K562 (cell line): ENCODE data around the gene EXOSC1. TPM values are rescaled to one million over a fixed set of nuclear protein-coding genes. Genes with fewer than 3 reads are reported as not detected.
"Not testable (repeated sequence)": the region's sequence is repeated elsewhere in the genome, so short reads cannot be mapped to it uniquely, and the experiment has no call there.

Source experiments
- ATAC-seq: fragments of 200-7000 bp; cut with Tn5 transposase; 3 replicates; pipeline ENCODE4 v1.9.1; 2020; ENCODE audit warnings: moderate library complexity
- BruUV-seq: library from RNA; stranded (reverse); fragments of 400-500 nt; replicated peaks from 2 replicates; lab custom pipeline; 2021; lab: Mats Ljungman, UMichigan
- CTCF ChIA-PET: fragments of 300-600 bp; formaldehyde crosslinking; extraction: SDS; loops from one replicate; lab custom pipeline; 2021; ENCODE audit warnings: low intra/inter-chr PET ratio; lab: Yijun Ruan, JAX
- POLR2A ChIA-PET: fragments of 300-600, 350-650 bp; sonication (Branson Sonifier 250); formaldehyde crosslinking; extraction: SDS; loops from one replicate; lab custom pipeline; 2021; ENCODE audit warnings: antibody characterized with exemption, inconsistent platforms; lab: Yijun Ruan, JAX
- DNase-seq, 4 experiments: peaks; one replicate each; pipeline versions ENCODE4 v3.0.0 to v3.0.0-alpha.2; 2011 to 2018; ENCODE audit warnings: low spot score in 3 of 4, mixed read lengths in 3 of 4; ENCODE audit errors: extremely low read depth in 1 of 4
- FAIRE-seq: peaks from 2 replicates; lab custom pipeline; 2011; peaks lifted over from hg19 to GRCh38; lab: Jason Lieb, UNC
- H2AFZ ChIP-seq: 2 replicates; pipeline ENCODE4 v1.6.0; 2011; ENCODE audit warnings: low read depth, low read length, control low read depth, inconsistent platforms
- H3K27ac ChIP-seq: fragments of 200-600 bp; 3 replicates; pipeline ENCODE4 v1.8.0; 2011; ENCODE audit warnings: low read depth, mild to moderate bottlenecking, control low read depth, inconsistent platforms, low read length, moderate library complexity, mixed read lengths; ENCODE audit errors: extremely low read depth
- H3K27me3 ChIP-seq, 2 experiments: fragments of 300-600 bp in 1 of 2; 2 replicates in 1 of 2; 3 replicates in 1 of 2; pipeline versions ENCODE4 v1.6.0 to v1.8.0; 2011; ENCODE audit warnings: inconsistent platforms in 2 of 2, low read length in 2 of 2, mild to moderate bottlenecking in 1 of 2, mixed read lengths in 1 of 2, moderate library complexity in 1 of 2; ENCODE audit not compliant: control insufficient read depth in 2 of 2, insufficient read depth in 2 of 2
- H3K36me3 ChIP-seq: fragments of 300-600 bp; 3 replicates; pipeline ENCODE4 v1.8.0; 2011; ENCODE audit warnings: mild to moderate bottlenecking, low read length, inconsistent platforms; ENCODE audit not compliant: control insufficient read depth, insufficient read depth
- H3K4me1 ChIP-seq, 2 experiments: fragments of 200-600 bp in 1 of 2; replicated peaks in 1 of 2; 2 replicates in 1 of 2; 3 replicates in 1 of 2; pipeline versions ENCODE4 v1.5.1 to v1.8.0; 2011; ENCODE audit warnings: inconsistent platforms in 2 of 2, low read length in 2 of 2, mild to moderate bottlenecking in 1 of 2, mixed read lengths in 1 of 2, moderate library complexity in 1 of 2; ENCODE audit not compliant: control insufficient read depth in 2 of 2, insufficient read depth in 2 of 2
- H3K4me2 ChIP-seq: 2 replicates; pipeline ENCODE4 v1.6.1; 2011; ENCODE audit warnings: low read length, control low read depth, inconsistent platforms, mixed read lengths; ENCODE audit not compliant: insufficient read depth
- H3K4me3 ChIP-seq: fragments of 200-600 bp; sonication (generic), shearing (Covaris generic); 2 replicates; pipeline ENCODE4 v1.5.1; 2016; ENCODE audit warnings: control low read depth, inconsistent platforms
- H3K79me2 ChIP-seq: fragments of 200-600 bp; 3 replicates; pipeline ENCODE4 v1.8.0; 2011; ENCODE audit warnings: low read length, inconsistent platforms; ENCODE audit not compliant: control insufficient read depth, insufficient read depth
- H3K9ac ChIP-seq, 2 experiments: 2 replicates each; pipeline versions ENCODE4 v1.6.0 to v1.6.1; 2011; ENCODE audit warnings: low read depth in 2 of 2, low read length in 2 of 2, control low read depth in 1 of 2, inconsistent platforms in 1 of 2, mild to moderate bottlenecking in 1 of 2, mixed read lengths in 1 of 2; ENCODE audit not compliant: insufficient read depth in 1 of 2
- H3K9me1 ChIP-seq: one replicate; pipeline ENCODE4 v1.6.0; 2011; ENCODE audit warnings: inconsistent platforms, mild to moderate bottlenecking, low read length, moderate library complexity; ENCODE audit not compliant: control insufficient read depth, insufficient read depth
- H3K9me3 ChIP-seq: replicated peaks from 2 replicates; pipeline ENCODE4 v1.5.1; 2011; ENCODE audit warnings: low read depth, low read length, inconsistent platforms; ENCODE audit not compliant: control insufficient read depth, insufficient read depth
- H4K20me1 ChIP-seq: replicated peaks from 2 replicates; pipeline ENCODE4 v1.6.1; 2011; ENCODE audit warnings: low read length, inconsistent platforms, mixed read lengths; ENCODE audit not compliant: control insufficient read depth, insufficient read depth
- HNRNPK ChIP-seq: fragments of 200-400 bp; formaldehyde crosslinking; IDR thresholded peaks from one replicate; pipeline ENCODE4 v1.6.1; 2018; ENCODE audit warnings: mild to moderate bottlenecking, low read depth, low read length; ENCODE audit not compliant: poor library complexity, severe bottlenecking
- YY1 ChIP-seq, 3 experiments: IDR thresholded peaks; 2 replicates each; pipeline ENCODE4 v1.6.1; 2011; ENCODE audit warnings: low read length in 2 of 3, mild to moderate bottlenecking in 2 of 3, moderate library complexity in 2 of 3, borderline replicate concordance in 1 of 3, control low read depth in 1 of 3, low read depth in 1 of 3; ENCODE audit not compliant: insufficient read depth in 3 of 3, insufficient replicate concordance in 2 of 3, control insufficient read depth in 1 of 3, insufficient read length in 1 of 3; ENCODE audit errors: extremely low read depth in 1 of 3
- WGBS: fragments of 100-300 bp; shearing (Covaris generic); methylation state at CpG from one replicate; pipeline ENCODE4 v1.1.6; 2016; ENCODE audit warnings: low coverage, mixed read lengths; ENCODE audit not compliant: insufficient coverage; ENCODE audit errors: missing lambda C conversion rate; 5-methylcytosine and 5-hydroxymethylcytosine counted together
- in situ Hi-C: fragments of 300-500 bp; cut with MboI; formaldehyde crosslinking; loops from 4 replicates; pipeline ENCODE4 v1.15.0; 2018; ENCODE audit warnings: inconsistent platforms, mixed read lengths
- intact Hi-C: fragments of 100-400 bp; cut with micrococcal nuclease; formaldehyde crosslinking; loops from 2 replicates; pipeline ENCODE4 v1.14.2; 2022
- polyA plus RNA-seq, 8 experiments: library from polyadenylated mRNA; depleted of rRNA in 4 of 8; stranded (reverse) in 5 of 8; unstranded in 3 of 8; fragments of >200 nt; fragmentation: Nextera tagmentation in 2 of 8; fragmentation: Illumina TruSeq in 1 of 8; extraction: Ambion mirVana in 2 of 8; extraction: Trizol in 1 of 8; gene quantifications; 2 replicates each; pipeline versions ENCODE4 v1.2.1 to v1.2.3, GENCODE V29; 2011 to 2014; ENCODE audit warnings: inconsistent platforms in 1 of 8, missing spikeins in 1 of 8
- total RNA-seq, 7 experiments: library from RNA; depleted of rRNA in 6 of 7; stranded (reverse); fragments of >200 nt in 6 of 7; fragmentation: Illumina TruSeq in 2 of 7; extraction: Trizol in 2 of 7; gene quantifications; 2 replicates each; pipeline versions ENCODE4 v1.2.1 to v1.2.3, GENCODE V29; 2011 to 2021; ENCODE audit warnings: low replicate concordance in 1 of 7
- TF ChIP-seq, protein P1 (sequence below): fragments of 450-650 bp; IDR thresholded peaks from 2 replicates; pipeline ENCODE4 v1.6.1; 2016

The EXOSC1 gene
- total and polyA plus RNA-seq, 9 of the 15 experiments (the other 6 are each of a cell fraction or from before 2014, with no cell fraction given), result 44.3 to 117 (median 67.0) TPM

DNA sequence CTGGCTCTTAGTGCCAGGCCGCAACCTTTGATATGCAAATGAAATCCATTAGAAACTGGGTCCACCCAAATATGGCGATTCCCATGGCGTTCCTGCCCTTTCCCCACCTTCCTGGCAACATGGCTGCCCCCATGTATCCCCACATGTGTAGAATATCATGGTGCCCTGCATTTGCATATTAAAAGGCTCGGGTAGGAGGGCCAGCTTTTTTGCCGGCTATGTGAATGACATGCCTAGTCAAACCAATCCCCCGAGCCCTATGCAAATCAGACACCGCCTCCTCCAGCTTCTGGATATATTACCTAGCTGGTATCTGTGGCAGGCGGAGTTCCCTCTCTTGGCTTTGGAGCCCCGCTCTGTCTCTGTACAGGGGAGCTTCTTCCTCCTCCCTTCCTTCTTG lies 34.1 kb upstream of the EXOSC1 start:
- ChIA-PET POLR2A (interaction anchor here (0.8 kb wide), 1 partner anchor 28 kb away, joined by 3 read pairs; no protein-coding TSS in a partner anchor), CTCF (no interaction called here)
- FAIRE-seq (no peak), ATAC-seq (no peak), DNase-seq (peak in 1 of 4 experiments; percentile 12)
- intact Hi-C loops (no loop called here), in situ Hi-C loops (no loop called here)
- TF ChIP-seq YY1 (IDR thresholded peaks at IDR 0.05; ENCODE audit: borderline replicate concordance in 1 of 3, control insufficient read depth in 1 of 3, extremely low read depth in 1 of 3, insufficient read depth in 3 of 3, insufficient read length in 1 of 3, insufficient replicate concordance in 2 of 3, low read depth in 1 of 3, low read length in 2 of 3) (peak in 2 of 3 experiments; percentile 10 to 74), HNRNPK (no peak)
- TF ChIP-seq, protein P1, sequence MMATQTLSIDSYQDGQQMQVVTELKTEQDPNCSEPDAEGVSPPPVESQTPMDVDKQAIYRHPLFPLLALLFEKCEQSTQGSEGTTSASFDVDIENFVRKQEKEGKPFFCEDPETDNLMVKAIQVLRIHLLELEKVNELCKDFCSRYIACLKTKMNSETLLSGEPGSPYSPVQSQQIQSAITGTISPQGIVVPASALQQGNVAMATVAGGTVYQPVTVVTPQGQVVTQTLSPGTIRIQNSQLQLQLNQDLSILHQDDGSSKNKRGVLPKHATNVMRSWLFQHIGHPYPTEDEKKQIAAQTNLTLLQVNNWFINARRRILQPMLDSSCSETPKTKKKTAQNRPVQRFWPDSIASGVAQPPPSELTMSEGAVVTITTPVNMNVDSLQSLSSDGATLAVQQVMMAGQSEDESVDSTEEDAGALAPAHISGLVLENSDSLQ, result peak; percentile 74
- Histone ChIP-seq H3K36me3 (peaks cover 78% of the 10 kb centered on the region), H2AFZ (no peak overlapping the region), H3K4me1 (no peaks in the 10 kb centered on the region), H3K79me2 (peaks cover 7% of the 10 kb centered on the region; the same call in 2 of the 3 replicates), H3K4me3 (no peak overlapping the region), H3K4me2 (no peak overlapping the region), H3K9me3 (no peaks in the 10 kb centered on the region), H3K27me3 (no peaks in the 10 kb centered on the region), H4K20me1 (no peaks in the 10 kb centered on the region), H3K9me1 (no peaks in the 10 kb centered on the region), H3K27ac (no peak overlapping the region), H3K9ac (no peak overlapping the region)
- BruUV-seq, result no TSS peak
- WGBS, result 74% methylated on average over 7 of the region's 9 CpGs

DNA sequence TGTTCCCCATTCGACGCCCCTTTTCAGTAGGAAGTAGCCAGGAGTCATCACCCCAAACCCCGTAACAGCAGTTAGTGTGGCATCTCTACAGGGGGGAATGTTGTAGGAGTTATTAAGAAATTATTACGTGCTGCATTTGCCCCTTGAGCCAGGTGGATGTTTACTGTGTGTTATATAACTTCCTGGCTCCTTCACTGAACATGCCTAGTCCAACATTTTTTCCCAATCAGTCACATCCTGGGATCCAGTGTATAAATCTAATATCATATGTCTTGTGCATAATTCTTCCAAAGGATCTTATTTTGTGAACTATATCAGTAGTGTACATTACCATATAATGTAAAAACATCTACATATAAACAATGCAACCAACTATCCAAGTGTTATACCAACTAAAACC lies 33.6 kb upstream of the EXOSC1 start:
- H3K4me1 ChIP-seq, ATAC-seq, H3K79me2 ChIP-seq, H3K4me2 ChIP-seq, H2AFZ ChIP-seq, H3K27me3 ChIP-seq, H3K9me3 ChIP-seq, CTCF ChIA-PET, H3K9me1 ChIP-seq, FAIRE-seq, BruUV-seq, DNase-seq, H3K9ac ChIP-seq, H3K27ac ChIP-seq, intact Hi-C loops, in situ Hi-C loops, H3K4me3 ChIP-seq, H4K20me1 ChIP-seq: not testable (repeated sequence)
- POLR2A ChIA-PET, result interaction anchor here (0.8 kb wide), 1 partner anchor 28 kb away, joined by 3 read pairs; no protein-coding TSS in a partner anchor
- H3K36me3 ChIP-seq, result peaks cover 83% of the 10 kb centered on the region
- 100% methylated on average over 4 of the region's 4 CpGs for WGBS
